NB4 (cell line): ENCODE measurements around the gene MSL1.

Experiments
- MYC ChIP-seq: IDR thresholded peaks from 2 replicates; pipeline ENCODE4 v1.6.1; 2011; ENCODE audit warnings: low read depth, low read length
- POLR2A ChIP-seq: IDR thresholded peaks from 2 replicates; pipeline ENCODE4 v1.6.1; 2011; ENCODE audit warnings: mild to moderate bottlenecking; ENCODE audit not compliant: insufficient read length; ENCODE audit errors: extremely low read depth
- TF ChIP-seq, protein P1 (sequence below): IDR thresholded peaks from one replicate; pipeline ENCODE4 v1.5.1; 2012; ENCODE audit warnings: low read depth, low read length
- TF ChIP-seq, protein P2 (sequence below): IDR thresholded peaks from 2 replicates; pipeline ENCODE4 v1.6.1; 2011; ENCODE audit warnings: low read depth, low read length

DNA sequence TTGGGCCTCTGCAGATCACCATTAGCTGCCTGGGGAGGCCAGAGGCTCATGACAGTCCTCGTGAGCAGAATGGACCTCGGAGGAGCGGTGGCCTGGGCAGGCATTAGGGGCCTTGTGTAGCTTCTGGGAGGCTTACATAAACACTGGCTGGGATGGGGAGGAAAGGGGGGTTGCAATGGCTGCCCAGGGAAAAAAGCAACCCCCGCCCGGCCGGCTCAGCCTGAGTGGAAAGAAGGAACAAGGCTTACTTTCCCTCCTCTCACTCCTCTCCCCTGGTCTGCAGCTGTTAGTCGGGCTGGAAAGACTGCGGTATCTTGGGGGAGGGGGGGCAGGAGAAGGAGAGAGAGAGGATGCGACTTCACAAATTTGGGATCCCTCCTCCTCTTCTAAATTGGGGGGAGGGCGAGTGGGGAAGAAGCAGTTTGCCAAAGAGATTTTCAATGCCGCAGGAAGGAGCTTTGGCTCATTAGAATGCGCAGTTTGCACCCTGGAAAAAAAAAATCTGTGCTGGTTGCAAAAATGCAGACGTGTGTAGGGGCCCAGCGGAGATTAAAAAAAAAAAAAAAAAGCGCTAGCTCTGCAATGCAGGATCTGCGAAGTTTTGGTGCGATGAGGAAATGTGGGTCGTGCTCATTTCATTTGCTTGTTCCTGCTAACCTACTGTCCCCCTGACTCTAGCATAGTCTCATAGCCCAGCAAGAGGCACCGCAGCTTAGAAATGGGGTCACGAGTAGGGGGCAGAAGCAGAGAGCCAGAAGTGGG, 14.8 kb upstream of the MSL1 start:
- TF ChIP-seq MYC, result no peak
- TF ChIP-seq, protein P1, sequence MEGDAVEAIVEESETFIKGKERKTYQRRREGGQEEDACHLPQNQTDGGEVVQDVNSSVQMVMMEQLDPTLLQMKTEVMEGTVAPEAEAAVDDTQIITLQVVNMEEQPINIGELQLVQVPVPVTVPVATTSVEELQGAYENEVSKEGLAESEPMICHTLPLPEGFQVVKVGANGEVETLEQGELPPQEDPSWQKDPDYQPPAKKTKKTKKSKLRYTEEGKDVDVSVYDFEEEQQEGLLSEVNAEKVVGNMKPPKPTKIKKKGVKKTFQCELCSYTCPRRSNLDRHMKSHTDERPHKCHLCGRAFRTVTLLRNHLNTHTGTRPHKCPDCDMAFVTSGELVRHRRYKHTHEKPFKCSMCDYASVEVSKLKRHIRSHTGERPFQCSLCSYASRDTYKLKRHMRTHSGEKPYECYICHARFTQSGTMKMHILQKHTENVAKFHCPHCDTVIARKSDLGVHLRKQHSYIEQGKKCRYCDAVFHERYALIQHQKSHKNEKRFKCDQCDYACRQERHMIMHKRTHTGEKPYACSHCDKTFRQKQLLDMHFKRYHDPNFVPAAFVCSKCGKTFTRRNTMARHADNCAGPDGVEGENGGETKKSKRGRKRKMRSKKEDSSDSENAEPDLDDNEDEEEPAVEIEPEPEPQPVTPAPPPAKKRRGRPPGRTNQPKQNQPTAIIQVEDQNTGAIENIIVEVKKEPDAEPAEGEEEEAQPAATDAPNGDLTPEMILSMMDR, result no peak
- no peak for TF ChIP-seq POLR2A
- TF ChIP-seq, protein P2, sequence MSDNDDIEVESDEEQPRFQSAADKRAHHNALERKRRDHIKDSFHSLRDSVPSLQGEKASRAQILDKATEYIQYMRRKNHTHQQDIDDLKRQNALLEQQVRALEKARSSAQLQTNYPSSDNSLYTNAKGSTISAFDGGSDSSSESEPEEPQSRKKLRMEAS, result no peak
